Adrenal gland (tissue), 5 donors: ENCODE data around the gene PCAT7.

ENCODE experiments used
- CTCF ChIP-seq, 6 experiments: fragments of 450-650 bp in 4 of 6; fragments of 200-600 bp in 2 of 6; sonication (generic) in 1 of 6; IDR thresholded peaks; 1 replicate in 5 of 6; 2 replicates in 1 of 6; pipeline versions ENCODE4 v1.5.1 to v1.8.0; 2016 to 2021; ENCODE audit warnings: antibody characterized with exemption in 6 of 6, mild to moderate bottlenecking in 2 of 6, moderate library complexity in 1 of 6
- POLR2A ChIP-seq, 2 donors: fragments of 450-650 bp; IDR thresholded peaks; one replicate each; pipeline ENCODE4 v1.6.1; 2017; ENCODE audit warnings: antibody characterized with exemption in 2 of 2, mild to moderate bottlenecking in 2 of 2, moderate library complexity in 1 of 2
- donor health status: DM: no; HTN: no; CAD: no.

DNA sequence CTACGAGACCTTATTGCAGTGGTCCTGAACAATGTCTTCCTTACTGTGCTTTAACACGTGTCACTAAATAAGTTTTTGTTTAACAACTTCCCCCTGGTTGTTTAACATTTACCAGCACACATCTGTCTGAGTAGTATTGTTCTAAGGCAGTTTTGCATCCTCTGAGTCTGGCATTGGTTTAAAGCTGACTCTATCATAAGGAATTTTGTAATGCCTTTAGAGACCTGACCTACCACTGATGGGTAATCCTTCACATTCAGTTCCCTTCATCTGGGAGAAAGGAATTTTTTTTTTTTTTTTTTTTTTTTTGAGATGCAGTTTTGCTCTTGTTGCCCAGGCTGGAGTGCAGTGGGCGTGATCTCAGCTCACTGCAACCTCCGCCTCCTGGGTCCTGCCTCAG, 20.0 kb upstream of the PCAT7 start:
- TF ChIP-seq POLR2A (IDR thresholded peaks at IDR 0.05) (no peak), CTCF (IDR thresholded peaks at IDR 0.05) (no peak)
